HG02623 (cell line): Measurements from ENCODE around the gene DNAJA4.

Experiments used
- ATAC-seq: cut with Tn5 transposase; IDR thresholded peaks from one replicate; pipeline ENCODE4 v1.9.1; 2021; ENCODE audit warnings: moderate library complexity; ENCODE audit not compliant: unreplicated experiment

The DNAJA4 gene

DNA sequence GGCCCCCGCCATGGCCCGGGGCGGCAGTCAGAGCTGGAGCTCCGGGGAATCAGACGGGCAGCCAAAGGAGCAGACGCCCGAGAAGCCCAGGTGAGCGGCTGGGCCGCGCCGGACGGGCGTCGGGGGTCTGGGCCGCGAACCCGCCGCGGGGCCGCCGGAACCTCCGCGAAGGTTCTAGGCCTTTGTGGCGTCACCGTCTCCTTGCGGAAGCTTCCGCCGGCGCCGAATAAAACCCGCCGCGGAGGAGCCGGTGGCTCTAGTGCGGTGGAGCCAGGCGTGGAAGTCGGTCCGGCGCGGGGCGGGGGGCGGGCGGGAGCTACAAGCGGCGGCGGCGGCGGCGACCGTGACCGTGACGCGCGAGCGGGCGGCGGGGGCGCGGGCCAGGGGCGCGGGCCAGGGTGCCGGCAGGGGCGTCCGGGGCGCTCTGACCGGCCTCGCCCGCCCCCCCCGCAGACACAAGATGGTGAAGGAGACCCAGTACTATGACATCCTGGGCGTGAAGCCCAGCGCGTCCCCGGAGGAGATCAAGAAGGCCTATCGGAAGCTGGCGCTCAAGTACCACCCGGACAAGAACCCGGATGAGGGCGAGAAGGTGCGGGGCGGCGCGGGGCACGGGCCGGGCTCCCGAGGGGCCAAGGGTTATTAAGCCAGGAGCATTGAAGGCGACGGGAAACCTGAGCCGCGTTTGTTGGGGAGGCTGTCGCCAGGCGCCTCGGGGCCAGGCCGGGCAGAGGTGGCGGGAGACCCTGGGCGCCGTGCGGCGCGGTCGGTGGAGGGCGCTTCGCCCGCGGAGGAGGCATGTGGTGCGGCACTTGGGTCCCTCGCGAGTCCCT lies at the start of gene DNAJA4:
Gene DNAJA4, plus strand, starts transcription at position 259 of the 833 bp plus-strand sequence. Its CDS starts 202 bp downstream, at position 461.
- no peak for ATAC-seq

DNA sequence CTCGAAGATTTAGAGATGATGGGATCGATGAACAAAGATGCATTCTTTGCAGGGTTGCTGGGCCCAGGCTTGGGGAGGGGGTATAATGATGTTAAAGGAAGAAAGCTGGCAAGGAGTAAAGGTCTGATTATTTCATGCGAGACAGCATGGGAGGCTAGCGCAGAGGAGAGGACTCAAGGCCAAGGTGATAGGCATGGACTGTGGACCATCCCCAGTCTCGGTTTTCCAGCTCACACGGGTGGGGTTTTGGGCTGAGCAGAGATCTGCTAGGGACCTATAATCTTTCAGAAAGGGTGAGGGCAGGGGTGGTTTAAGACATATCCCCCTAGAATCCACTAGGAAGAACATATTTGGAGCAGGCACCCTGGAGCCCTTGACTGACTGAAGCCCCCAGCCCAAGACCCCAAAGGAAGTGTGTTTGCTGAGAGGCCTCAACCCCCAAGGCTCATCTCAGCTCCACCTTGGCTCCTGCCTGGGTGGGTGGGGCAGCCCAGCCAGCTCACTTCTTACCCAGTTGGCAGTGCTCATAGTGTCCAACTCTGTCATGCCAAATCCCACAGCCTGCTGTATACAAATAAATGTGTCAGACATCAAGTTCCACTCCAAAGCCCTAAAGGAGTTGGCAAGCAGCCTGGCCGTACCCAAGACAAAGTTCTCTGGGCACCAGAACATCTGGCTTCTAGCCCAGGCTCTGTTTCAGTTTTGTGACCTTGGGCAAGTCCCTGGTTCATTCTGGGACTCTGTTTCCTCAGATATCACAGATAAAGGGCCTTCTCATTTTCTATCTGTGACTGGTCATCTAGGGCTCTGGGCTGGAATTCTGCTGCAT lies 47.9 kb upstream of the DNAJA4 start:
- no peak for ATAC-seq

DNA sequence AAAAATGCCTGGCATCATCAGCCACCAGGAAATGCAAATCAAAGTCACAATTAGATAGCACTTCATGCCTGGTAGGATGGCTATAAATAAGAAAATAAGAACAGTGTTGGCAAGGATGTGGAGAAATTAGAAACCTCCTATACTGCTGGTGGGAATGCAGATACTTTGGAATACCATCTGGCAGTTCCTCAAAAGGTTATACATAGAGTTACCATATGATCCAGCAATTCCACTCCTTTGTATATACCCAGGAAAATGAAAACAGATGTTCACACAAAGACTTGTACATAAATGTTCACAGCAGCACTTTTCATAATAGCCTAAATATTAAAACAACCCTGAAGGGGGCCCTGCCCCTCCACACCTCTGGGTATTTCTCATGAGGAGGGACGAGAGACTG lies 43.6 kb upstream of the DNAJA4 start:
- no peak for ATAC-seq

DNA sequence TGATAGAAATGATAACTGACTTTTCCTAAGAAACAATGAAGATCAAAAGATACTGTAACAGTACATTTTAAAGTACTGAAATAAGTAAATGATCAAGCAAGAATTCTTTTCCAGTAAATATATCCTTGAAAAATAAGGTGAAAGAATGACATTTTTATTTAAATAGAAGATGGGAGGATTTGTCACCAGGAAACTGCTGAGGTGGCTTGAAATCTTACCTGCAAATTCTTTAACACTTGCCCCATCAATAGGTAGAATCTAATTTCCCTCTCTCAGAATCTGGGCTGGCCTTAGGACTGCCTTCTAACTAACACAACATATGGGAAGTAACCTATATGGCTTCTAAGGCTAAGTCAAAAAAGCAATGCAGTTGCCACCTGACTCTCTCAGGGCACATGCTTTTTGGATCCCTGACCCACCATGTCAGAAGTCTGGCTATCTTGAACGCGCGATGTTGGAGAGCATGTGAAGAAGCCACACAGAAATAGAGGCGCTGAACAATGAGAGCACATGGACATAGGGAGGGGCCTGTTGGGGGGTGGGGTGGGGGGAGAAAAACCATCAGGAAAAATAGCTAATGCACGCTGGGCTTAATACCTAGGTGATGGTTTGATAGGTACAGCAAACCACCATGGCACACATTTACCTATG lies 41.5 kb upstream of the DNAJA4 start:
- no peak for ATAC-seq

DNA sequence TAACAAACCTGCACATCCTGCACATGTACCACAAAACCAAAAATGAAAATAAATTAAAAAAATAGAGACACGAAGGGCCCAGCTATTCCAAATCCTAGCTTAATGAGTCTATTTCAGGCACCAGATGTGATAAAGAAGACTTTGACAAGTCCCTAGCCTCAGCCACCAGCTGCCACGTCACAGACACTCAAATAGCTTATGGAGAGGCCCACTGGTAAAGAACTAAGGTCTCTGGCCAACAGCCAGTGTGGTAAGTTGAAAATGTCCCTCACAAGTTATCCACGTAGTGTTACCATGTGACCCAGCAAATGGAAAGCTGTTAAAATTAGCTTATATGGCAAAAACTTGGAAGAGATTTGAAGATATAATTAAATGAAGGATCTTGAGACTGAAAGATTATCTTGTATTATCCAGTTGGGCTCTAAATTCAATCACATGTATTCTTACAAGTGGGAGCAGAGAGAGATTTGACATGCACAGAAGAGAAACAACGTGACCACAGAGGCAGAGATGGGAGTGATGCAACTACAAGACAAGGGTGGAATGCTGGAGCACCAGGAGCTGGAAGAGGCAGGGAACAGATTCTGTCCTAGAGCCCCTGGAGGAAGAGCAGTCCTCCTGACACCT lies 40.9 kb upstream of the DNAJA4 start:
- no peak for ATAC-seq

DNA sequence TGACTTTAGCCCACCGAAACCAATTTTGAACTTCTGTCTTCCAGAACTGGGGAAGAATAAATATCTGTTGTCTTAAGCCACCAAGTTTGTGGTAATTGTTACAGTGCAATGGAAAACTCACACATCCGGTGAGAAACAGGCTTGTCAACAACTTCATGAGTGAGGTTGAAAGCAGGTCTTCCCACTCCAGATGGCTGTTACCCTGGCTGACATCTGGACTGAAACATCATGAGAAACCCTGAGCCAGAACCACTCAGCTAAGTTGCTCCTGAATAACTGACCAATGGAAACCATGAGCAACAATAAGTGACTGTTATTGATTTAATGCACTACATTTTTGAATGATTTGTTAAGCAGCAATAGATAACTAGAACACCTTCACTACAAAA lies 40.3 kb upstream of the DNAJA4 start:
- ATAC-seq, result no peak

DNA sequence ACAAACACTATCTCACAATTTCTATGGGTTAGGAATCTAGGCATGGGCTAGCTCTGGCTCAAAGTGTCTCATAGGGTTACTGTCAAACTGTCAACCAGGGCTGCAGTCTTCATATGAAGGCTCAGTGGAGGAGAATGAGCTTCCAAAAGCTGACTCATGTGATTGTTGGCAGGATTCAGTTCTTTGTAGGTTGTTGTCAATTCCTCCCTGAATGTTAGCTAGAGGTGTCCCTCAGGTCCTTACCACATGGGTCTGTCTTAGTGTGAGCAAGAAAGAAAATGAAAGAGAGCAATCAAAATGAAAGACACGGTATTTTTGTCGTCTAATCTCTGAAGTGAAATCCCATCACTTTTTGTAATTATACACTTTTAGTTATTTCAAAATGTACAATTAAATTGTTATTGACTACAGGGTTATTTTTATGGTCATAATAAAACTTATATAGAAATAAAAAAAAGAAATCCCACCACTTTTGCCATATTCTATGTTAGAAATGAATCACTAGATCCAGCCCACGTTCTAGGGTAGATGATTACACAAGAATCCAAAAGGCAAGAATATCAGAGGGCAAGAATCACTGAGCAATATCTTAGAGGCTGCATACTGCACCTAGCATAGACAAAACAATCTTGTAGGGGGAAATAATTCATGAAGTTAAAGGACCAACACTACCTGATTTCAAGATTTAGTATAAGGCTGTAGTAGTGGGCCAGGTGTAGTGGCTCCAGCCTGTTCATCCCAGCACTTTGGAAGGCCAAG lies 38.4 kb upstream of the DNAJA4 start:
- ATAC-seq, result no peak

DNA sequence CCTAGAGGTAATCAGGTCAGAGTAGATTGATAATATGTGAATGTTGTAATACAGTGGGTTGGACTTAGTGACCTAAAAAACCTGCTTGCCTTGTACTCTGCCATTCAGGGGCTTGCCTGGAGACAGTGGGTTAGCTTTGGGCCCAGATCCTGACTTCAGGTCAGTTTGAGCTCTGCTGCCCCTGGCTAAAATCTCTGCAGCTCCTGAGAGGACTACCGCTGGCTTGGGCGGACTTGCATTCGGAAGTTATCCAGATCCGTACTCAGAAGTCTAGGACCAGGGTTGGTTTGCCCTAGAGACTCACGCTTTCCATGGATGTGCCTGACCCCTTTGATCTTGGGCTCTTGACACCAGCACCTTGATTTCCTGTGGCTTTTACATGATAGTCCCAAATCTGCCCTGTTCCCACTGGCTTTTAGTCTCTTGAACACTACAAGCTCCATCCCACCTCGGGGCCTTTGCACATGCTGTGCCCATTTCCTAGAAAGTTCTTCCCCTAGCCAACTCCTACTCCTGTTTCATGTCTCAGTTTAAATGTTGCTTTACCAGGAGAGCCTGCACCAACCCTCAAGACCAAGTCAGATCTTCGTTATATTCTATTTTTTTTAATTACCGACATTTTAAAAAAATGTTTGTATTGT lies 35.9 kb upstream of the DNAJA4 start:
- no peak for ATAC-seq

DNA sequence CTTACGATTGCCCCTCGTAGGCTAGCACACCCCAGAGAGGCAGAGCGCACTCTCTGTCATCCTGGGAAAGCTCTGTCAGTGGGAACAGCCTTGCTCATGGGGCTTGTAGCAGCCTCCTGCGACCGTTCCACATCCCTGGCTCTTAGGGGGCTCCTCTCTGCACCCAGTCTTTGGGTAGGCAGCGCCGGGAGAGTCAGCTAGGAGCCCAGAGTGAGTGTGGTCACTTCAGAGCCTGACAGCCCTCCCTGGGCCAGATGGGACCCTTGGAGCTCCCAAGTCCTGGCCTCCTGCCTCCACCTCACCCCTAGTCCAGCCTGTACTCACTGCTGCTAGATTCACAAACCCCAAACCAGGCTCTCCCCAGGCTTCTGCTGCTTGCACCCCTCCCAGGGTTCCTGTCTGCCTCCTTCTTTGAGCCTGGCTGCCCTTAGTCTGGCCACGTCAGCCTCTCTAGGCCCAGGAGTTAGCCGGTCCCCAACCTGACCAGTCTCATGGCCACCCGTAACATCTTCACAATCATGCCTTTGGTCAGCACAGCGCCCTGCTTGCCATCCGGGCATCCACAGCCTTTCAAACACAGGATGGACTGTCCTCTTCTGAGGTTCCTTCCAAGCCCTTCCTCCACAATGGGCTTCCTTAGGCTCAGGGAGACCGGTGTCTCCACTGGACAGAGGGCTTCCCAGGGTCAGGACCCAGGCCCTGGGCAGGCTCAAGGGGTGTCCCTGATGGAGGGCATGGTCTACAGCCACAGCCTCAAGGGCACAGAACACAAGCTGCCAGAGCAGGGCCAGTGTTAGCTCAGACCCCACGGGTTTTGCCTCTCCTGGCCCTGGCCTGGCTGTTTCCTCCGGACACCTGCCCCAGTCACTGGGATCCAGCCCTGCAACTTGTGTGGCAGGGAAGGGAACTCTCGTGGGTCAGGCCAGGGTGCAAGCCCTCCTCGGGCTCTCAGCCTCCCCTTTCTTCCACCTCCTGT lies 34.6 kb upstream of the DNAJA4 start:
- no peak for ATAC-seq

DNA sequence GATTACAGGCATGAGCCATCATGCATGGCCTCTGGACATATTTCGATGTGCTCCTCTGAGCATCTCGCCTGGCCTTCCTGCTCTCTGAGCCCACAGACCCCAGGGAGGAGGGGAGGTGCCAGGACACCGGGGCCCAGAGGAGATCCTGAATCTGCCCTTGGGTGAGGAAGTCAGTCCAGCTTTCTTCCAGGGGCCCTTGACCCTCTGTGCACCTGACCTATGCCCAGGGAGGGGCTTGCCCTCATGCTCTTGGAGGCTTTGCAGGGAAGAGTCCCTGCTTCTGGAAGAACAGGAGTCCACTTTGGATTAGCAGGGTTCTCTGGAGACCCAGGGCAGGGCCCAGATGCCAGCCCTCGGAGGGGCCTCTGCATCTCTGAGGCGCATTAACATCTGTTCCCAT lies 31.4 kb upstream of the DNAJA4 start:
- ATAC-seq, result no peak

DNA sequence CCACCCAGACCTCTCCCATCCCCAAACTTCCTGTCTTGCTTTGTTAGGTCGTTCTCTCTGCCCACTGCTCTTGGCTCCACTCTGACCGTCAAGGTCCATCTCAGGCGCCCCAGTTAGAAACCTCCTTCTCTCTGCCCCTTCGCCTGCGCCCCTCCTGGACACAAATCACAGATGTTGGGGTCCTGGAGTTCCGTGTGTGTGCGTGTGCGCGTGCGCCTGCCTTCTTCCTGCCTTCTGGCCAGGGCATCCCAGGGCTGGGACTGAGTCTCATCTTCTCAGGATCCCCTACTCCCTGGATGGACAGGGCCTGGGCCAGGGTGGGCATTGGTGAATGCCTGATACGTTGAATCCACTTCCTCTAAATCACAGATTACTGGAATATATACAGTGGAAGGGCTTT lies 30.9 kb upstream of the DNAJA4 start:
- ATAC-seq, result no peak

DNA sequence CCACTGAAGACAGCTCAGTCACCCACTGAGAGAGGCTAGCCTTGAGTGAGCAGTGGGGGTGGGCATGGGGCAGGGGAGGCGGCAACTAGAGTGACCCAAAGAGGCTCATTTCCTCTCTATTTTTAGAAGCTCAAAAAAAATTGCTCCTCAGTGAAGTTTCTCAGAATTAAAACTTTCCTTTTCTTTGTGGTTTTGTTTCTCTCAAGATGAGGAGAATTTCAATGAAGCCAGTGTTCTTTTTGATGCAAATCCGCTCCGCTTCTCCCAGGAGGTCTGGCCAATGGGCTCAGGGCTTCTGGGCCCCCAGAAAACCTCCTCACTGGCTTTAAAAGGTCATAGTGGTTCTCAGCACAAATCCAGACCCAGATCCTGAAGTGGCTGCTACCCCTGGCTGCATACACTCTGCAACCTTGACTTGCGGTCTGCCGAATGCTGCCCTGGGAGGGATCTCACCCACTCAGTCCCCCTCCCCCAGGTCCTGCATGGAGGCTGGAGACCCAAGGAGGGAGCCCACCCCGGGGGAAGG lies 29.8 kb upstream of the DNAJA4 start, which contains the start of gene ACSBG1:
Gene ACSBG1, minus strand, starts transcription at position 51 of the 526 bp plus-strand sequence. CDS start 64 bp downstream, outside the sequence.
- ATAC-seq, result no peak

DNA sequence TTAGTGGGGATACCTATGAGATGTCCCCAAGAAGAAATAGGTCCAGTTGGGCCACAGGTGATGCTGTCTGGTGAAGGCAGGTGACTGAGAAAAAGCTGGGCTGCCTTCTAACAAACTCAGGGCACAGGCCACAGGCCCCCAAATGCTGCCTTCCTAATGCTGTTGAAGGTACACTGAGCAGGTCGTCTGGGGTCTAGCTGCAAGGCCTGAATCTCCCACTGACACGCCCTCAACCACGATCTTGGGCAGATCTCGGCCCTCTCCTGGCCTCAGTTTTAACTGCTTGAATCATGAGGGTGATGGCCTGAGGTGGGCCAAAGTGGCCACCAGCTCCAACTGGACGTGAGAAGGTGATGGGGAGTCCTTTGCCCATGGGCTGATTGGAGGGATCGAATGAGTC lies 27.9 kb upstream of the DNAJA4 start:
- no peak for ATAC-seq

DNA sequence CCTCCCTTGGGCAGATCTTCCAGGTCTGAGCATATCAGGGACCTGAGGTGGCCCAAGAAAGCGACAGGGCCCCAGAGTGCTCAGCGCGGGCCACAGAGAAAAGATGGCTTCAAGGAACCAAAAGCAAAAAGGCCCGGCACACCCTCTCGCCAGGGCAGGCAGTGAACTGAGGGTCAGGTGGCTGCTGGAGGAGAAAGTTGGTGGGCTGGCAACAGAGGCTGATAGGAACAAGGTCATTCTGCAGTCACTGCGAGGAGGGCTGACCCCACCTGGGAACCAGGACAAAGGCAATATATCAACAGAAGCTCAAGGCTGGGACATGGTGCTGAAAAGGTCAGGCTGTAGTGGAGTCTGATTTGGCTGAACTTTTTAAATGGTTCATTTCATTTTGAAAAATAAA lies 27.2 kb upstream of the DNAJA4 start:
- no peak for ATAC-seq

DNA sequence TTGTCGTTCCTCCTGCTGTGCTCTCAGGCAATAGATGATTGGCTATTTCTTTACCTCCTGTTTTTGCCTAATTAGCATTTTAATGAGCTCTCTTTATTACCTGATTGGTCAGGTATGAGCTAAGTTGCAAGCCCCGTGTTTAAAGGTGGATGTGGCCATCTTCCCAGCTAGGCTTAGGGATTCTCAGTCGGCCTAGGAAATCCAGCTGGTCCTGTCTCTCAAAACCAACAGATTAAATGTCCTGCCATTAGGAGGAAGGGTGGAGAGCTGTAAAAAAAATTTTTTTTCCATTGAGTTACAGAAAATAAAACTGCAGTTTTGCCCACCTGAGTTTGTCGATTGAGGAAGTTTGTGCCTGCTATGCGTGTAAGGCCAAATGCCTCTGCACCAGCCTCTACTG lies 24.6 kb upstream of the DNAJA4 start:
- ATAC-seq, result no peak

DNA sequence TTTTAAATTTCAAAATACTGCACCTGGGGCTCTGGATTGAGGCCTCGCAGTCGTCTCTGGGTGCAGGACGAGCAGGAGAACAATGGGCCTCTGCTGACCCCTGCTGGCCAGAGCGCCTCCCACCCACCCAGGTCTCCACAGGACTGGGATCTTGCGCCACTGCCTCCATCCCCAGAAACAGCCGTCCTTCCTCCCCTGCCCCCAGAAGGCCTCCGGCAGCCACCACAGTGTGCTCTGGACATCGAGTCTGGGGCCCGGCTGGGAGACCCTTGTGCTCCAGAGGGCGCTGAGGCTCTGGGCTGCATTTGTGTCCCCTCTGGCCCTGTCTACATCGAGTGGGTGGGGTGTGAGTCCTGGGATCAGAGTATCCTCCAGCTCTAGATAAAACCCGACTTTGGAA lies 23.3 kb upstream of the DNAJA4 start:
- ATAC-seq, result no peak

DNA sequence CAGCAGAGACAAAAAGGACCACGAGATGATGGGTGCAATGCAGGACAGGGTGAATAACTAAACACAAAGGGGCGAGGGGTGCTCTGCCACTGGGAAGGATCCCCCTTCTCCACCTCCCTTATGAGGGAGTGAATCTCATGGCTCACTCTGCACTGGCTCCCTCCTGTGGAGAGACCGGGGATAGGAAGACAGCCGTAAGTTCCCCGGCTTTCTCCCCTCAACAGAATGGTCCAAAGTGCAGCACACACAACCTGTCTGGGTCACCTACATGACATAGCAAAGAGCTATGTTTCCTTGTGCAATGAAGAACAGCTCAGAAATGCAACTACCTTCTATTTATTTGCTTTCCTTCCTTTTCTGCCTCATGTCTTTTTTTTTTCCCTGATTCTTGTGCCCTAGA lies 22.2 kb upstream of the DNAJA4 start:
- no peak for ATAC-seq

DNA sequence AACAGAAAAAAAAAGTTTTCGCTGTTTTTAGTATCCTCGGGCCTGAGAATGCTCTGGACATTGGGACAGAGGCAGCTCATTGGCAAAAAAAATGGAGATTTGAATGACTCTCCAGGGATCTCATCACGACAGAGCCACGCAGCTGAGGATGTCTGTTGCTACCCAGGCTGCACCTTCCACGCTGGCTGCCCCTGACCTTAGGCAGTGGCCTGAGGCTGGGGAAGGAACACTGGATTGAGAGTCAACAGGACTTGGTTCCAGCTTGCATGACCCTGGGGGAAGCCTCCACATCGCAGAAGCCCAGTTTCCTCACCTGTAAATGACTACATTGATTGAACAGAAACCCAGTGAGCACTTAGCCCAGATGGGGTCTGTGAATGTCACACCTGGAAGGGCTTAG lies 21.3 kb upstream of the DNAJA4 start:
- ATAC-seq, result no peak
